ENCODE measurements around the gene GPR146.

Gene GPR146

GRCh38 chr7:1045069-1046063 is 1.0 kb downstream of the GPR146 start:
- DNase-seq: no peak

GRCh38 chr7:1046722-1047679 is 2.7 kb downstream of the GPR146 start:
- peak; percentile 19 for DNase-seq

GRCh38 chr7:1049006-1049741 is 4.8 kb downstream of the GPR146 start:
- no peak for DNase-seq

- DNase-seq: no peak
Observed at GRCh38 chr7:1049801-1050200, 5.5 kb downstream of the GPR146 start.

GRCh38 chr7:1050254-1050906 is 6.0 kb downstream of the GPR146 start:
- no peak for DNase-seq

- no peak for DNase-seq
Observed at GRCh38 chr7:1050956-1051690, 6.8 kb downstream of the GPR146 start.

- DNase-seq: no peak
Observed at GRCh38 chr7:1052031-1052818, 7.9 kb downstream of the GPR146 start.

- DNase-seq: no peak
Observed at GRCh38 chr7:1053002-1053411, 8.7 kb downstream of the GPR146 start.

- no peak for DNase-seq
Observed at GRCh38 chr7:1053816-1054370, 9.5 kb downstream of the GPR146 start.

- no peak for DNase-seq
Observed at GRCh38 chr7:1054438-1054837, 10.1 kb downstream of the GPR146 start.

- DNase-seq: peak; percentile 12
Observed at GRCh38 chr7:1054861-1055450, 10.6 kb downstream of the GPR146 start.

- DNase-seq: no peak
Observed at GRCh38 chr7:1055491-1055955, 11.2 kb downstream of the GPR146 start.

GRCh38 chr7:1055956-1056784 is 11.8 kb downstream of the GPR146 start:
- no peak for DNase-seq

- no peak for DNase-seq
Observed at GRCh38 chr7:1056785-1057410, 12.6 kb downstream of the GPR146 start.

GRCh38 chr7:1057416-1058291 is 13.3 kb downstream of the GPR146 start:
- no peak for DNase-seq

- no peak for DNase-seq
Observed at GRCh38 chr7:1058311-1058710, 14.0 kb downstream of the GPR146 start.

- no peak for DNase-seq
Observed at GRCh38 chr7:1058821-1059199, 14.5 kb downstream of the GPR146 start.
